Kidney glomerular epithelial cell (primary cell): ENCODE results near the gene CHRNE.
"Not testable (repeated sequence)": the region's sequence is repeated elsewhere in the genome, so short reads cannot be mapped to it uniquely, and the experiment has no call there.

Experiments used
- DNase-seq: peaks from one replicate; lab custom pipeline; 2025; lab: John Stamatoyannopoulos, UW

The CHRNE gene

GRCh38 chr17:4906642-4907041 is 3.7 kb upstream of the CHRNE start:
- not testable (repeated sequence) for DNase-seq

GRCh38 chr17:4902540-4902939 is 358 bp downstream of the CHRNE start:
- DNase-seq: no peak

GRCh38 chr17:4901648-4902344 is 1.1 kb downstream of the CHRNE start:
- DNase-seq: no peak

- no peak for DNase-seq
Measured at GRCh38 chr17:4901108-4901647, 1.7 kb downstream of the CHRNE start.

DNA sequence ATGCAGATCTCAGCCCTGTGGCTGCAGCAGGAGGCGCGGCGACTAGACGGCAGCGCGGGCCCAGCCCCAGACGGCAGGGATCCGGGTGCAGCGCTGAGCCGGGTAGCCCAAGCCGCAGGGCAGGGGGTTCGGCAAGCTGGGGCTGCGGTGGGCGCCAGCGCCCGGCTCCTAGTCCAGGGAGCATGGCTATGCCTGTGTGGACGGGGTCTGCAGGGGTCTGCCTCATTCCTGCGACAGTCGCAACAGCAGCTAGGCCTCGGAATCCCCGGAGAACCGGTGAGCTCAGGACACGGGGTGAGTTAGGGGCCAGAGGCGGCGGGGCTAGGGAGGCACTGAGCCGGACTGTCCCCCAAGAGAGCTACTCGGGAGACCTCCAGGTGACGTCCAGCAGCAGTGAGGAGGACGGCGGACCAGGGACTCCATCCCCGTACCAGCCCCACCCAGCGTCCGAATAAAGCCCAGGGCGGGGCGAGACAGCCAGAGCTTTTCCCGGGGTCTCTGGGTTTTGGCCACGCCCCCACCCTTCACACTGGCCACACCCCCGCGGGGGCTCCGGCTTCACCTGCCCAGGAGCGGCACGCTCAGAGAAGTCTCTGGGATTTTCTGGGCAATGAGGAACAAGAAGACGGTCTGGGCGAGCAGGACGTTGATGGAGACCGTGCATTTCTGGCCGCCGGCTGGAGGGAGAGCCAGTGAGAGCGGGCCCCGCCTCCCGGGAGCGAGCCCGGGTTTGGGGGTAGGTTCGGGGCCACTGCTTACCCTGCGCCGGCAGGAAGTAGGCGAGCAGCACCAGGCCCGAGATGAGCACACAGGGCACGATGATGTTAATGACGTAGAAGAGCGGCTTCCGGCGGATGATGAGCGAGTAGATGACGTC is 2.4 kb downstream of the CHRNE start:
- DNase-seq: no peak

GRCh38 chr17:4899341-4900230 is 3.3 kb downstream of the CHRNE start, which contains the start of gene C17orf107:
Gene C17orf107 (plus strand): TSS chr17:4899536. CDS start chr17:4899763, 227 bp downstream.
- no peak for DNase-seq

DNA sequence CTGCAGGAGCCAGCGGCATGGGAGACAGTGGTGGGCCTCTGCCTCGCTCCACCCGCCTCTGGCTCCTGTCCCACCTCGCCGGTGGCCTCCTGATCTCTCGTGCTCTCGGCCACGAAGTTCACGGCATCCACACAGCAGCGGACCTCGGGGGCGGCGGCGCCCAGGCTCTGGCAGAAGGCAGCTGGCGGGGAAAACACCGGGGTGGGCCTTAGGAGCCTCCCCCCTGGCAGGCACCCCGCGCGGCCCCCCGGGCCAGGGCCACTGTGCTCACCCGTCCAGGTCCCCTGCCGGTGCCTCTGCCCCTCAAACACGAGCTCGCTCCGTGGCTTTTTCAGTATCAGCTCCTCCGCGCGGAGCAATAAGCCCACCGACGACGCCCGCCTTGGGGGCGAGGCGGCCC is 4.0 kb downstream of the CHRNE start:
- DNase-seq: no peak

- no peak for DNase-seq
Measured at GRCh38 chr17:4898351-4898750, 4.5 kb downstream of the CHRNE start.

GRCh38 chr17:4897785-4898184 is 5.1 kb downstream of the CHRNE start:
- no peak for DNase-seq

GRCh38 chr17:4897198-4897687 is 5.7 kb downstream of the CHRNE start:
- no peak for DNase-seq

- DNase-seq: no peak
Measured at GRCh38 chr17:4896332-4897197, 6.3 kb downstream of the CHRNE start.

DNA sequence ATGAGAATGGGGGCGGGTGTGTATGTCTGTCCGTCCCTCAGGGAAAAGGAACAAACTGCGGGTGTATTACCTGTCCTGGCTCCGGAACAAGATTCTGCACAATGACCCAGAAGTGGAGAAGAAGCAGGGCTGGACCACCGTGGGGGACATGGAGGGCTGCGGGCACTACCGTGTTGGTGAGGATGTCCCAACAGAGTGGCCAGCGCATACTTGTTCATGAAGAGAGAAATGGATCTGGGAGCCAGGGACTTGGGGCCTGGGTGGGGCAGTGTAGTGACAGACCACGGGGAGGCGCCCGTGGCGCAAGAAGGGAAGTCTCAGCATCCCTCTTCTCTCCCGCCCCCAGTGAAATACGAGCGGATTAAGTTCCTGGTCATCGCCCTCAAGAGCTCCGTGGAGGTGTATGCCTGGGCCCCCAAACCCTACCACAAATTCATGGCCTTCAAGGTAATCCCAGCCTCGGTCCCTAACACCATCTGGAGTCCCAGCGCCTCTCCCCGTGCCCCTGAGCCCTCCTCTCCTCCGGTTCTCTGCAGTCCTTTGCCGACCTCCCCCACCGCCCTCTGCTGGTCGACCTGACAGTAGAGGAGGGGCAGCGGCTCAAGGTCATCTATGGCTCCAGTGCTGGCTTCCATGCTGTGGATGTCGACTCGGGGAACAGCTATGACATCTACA is 7.1 kb downstream of the CHRNE start:
- no peak for DNase-seq

GRCh38 chr17:4895121-4895520 is 7.8 kb downstream of the CHRNE start:
- DNase-seq: no peak

- no peak for DNase-seq
Measured at GRCh38 chr17:4893721-4894560, 9.0 kb downstream of the CHRNE start.

DNA sequence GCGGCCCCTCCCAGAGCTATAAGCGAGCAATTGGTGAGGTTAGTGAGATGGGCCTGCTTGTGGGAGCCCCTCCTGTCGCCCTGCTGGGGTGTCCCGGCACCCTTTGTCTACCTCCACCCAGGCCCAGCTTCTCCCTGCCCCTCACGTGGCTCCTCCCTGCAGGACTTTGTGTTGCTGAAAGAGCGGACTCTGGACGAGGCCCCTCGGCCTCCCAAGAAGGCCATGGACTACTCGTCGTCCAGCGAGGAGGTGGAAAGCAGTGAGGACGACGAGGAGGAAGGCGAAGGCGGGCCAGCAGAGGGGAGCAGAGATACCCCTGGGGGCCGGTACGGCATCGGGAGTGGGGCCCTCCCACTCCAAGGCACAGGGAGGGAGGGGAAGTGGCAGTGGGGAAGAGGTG is 9.6 kb downstream of the CHRNE start:
- DNase-seq: no peak

GRCh38 chr17:4892499-4893221 is 10.2 kb downstream of the CHRNE start:
- no peak for DNase-seq

DNA sequence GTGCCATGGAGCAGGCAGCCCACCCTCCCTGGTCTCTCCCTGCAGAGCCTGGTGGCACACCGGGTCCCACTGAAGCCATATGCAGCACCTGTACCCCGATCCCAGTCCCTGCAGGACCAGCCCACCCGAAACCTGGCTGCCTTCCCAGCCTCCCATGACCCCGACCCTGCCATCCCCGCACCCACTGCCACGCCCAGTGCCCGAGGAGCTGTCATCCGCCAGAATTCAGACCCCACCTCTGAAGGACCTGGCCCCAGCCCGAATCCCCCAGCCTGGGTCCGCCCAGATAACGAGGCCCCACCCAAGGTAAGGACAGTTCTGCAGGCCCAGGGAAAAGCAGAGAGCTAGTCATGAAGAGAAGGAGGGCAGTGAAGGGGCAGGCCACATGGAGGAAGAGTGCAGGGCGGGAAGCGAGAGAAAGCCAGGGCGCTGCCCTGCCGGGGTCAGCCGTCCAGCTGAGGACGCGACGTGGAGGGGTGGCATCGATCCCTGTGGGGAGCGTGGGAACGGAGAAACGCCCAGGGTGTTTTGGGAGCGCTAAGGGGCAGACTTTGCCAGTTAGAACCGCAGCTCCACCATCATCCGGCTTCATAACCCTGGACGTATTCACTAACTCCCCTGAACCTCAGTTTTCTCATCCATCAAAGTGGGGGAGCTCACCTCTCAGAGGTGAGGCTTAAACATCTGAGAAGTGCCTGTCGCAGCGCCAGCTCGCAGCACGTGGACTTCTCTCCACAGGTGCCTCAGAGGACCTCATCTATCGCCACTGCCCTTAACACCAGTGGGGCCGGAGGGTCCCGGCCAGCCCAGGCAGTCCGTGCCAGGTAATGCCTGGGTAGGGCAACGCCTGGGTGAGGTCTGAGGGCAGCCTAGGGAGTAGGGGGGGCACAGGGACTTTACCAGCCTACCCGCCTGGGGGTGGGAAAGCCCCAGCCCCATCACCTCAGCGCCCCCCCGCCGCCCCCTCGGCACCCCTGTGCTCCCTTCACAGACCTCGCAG is 11.2 kb downstream of the CHRNE start:
- DNase-seq: no peak
